Esophagus (tissue), 2 donors: ENCODE measurements around the gene NXPE1. TPM values are rescaled to one million over a fixed set of nuclear protein-coding genes. Genes with fewer than 3 reads are reported as not detected.

Experiments used
- polyA plus RNA-seq, 2 donors: library from polyadenylated mRNA; stranded (reverse); fragments of 200-250 nt; gene quantifications; one replicate each; pipeline ENCODE4 v1.2.3, GENCODE V29; 2013
- donor health status: healthy with polysubstance abuse.
- donor health status: Bipolar disorder and iron deficiency.

NXPE1 gene
- polyA plus RNA-seq, 2 donors = not detected

Other genes starting within 250 kb of the NXPE1 start
- gene C11orf71, start 159.4 kb downstream of the NXPE1 start, polyA plus RNA-seq = 1 to 10 TPM; 4.1 to 5.5 TPM
- gene RBM7, start 159.2 kb downstream of the NXPE1 start, polyA plus RNA-seq = 10 to 100 TPM in 1 of 2 donors, 1 to 10 TPM in 1; 4.3 to 11.4 TPM
- gene REXO2, start 120.4 kb downstream of the NXPE1 start, polyA plus RNA-seq = 10 to 100 TPM; 76.8 to 82.7 TPM
- gene NXPE4, start 35.9 kb upstream of the NXPE1 start, polyA plus RNA-seq = under 1 TPM in 1 of 2 donors, not detected in 1; 0.01 TPM
- gene NXPE2, start 118.6 kb upstream of the NXPE1 start, polyA plus RNA-seq = not detected